Superior temporal gyrus (tissue), 1 donor: ENCODE data around the gene CREBL2.
A peak's percentile ranks its signal among the peaks of the same experiment; 100 is the strongest.
"Not testable (repeated sequence)": the region's sequence is repeated elsewhere in the genome, so short reads cannot be mapped to it uniquely, and the experiment has no call there.

ENCODE experiments used
- DNase-seq: peaks from one replicate; pipeline ENCODE4 v3.0.0-alpha.2; 2016; ENCODE audit errors: extremely low spot score

Gene CREBL2

DNA sequence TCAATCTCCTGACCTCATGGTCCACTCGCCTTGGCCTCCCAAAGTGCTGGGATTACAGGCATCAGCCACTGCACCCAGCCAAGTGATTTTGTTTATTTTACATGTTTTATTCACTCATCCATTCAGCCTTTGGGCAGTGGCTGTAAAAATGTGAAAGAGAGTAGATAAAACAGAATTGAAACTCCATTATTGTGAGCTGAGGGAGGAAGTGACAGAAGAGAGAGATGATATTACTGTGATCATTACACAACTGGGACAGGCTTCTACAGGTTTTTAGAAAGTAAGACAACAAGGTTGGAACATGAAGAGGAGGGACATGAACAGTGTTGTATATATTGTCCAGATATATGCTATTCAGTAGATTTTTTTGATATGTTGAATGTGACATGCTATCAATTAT, 25.0 kb downstream of the CREBL2 start:
- no peak for DNase-seq

DNA sequence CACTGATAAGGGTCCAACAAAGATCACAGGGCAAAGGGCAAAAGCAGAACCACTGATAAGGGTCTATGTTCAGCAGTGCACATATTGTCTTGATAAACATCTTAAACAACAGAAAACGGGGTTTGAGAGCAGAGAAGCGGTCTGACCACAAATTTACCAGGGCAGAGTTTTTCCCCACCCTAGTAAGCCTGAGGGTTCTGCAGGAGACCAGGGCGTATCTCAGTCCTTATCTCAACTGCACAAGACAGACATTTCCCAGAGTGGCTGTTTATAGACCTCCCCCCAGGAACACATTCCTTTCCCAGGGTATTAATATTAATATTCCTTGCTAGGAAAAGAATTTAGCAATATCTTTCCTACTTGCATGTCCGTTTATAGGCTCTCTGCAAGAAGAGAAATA, 28.3 kb downstream of the CREBL2 start:
- DNase-seq = not testable (repeated sequence)

DNA sequence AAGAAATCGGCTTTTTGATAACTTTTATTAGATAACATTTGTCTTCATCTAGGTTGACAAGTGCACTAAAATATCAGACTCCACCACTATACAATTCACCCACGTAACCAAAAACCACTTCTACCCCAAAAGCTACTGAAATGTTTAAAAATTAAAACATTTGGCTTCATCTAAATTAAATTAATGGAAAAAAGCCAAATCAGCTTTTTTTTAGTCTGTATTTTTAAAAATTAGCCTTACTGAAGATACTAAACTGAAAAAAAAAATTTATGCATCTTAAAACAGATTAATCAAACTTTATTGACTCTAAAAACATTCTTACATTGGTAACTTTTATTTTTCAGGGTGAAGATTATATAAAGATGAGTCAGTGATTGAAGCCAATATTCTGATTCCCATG, 30.0 kb downstream of the CREBL2 start:
- no peak for DNase-seq

DNA sequence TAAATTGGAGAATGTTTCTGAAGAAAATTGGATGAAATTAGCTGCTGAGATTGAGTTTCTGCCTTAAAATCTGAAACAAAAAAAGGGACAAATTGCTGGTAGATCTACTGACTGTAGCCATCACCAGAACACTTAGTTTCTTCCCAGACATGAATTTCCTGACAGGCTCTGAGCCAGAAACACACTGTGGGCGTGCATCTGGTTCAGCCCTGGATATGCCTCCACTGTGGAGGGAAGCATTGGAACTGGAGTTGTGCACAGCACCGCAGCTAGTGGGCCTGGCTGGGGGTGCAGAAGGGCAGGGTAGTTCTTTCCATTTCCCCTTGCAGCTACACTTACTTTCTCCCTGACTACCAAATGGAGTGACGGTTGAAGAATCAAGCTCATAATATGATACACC, 31.2 kb downstream of the CREBL2 start:
- peak; percentile 58 for DNase-seq

DNA sequence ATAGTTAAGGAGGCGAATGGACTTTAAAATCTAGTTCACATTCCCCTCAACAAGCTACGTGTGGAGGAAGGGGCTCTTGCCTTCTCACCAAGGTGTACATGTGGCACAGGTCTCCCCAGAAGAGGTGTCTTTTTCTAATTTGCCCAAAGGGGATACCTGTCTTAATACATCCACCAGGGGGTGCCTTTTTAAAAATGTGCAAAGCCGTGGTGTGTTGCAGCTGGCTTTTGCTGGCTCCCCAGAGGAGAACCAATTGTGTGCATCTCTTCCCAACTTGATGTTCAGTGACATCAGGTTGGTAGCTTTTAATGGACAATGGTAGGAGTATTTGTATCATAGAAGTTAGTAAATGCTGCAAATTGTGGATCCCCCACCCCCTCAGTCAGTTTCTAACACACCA, 33.8 kb downstream of the CREBL2 start:
- DNase-seq = no peak

DNA sequence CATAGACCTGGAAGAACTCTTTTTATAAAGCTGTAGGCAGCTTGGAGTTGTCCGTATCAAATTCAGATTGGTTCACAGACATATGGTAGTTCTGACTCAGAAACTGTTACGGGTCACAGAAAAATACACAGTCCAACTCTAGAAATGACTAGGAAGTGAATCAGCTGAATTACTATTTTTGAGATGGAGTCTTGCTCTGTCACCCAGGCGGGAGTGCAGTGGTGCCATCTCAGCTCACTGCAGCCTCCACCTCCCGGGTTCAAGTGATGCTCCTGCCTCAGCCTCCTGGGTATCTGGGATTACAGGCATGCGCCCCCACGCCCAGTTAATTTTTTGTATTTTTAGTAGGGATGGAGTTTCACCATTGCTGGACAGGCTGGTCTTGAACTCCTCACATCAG, 34.3 kb downstream of the CREBL2 start:
- not testable (repeated sequence) for DNase-seq

DNA sequence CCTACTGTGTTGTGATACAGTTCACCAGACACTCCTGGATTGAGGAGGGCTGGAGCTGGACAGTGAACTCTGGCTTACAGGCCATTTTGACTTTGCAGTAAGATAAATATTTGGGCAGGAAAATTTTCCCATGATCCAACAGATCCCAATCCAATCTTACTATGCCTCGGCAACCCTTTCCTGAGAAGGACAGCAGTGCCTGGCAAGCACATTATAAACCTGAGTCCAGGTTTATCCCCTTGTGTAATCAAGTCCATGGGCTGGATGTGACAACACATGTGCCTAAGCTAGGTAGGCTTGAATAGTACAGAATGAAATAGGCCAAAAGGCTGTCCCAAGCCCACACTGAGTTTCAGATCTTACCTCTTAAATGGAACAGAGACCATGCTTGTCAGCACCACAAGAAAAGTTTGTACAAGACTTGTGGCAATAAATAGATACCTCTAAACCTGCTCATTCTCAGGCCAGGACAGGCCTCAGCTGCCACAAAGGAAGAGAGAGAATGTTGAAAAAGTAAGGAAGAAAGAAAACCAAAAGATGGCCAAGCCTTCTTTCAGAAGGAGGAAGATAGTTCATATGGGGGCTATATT, 34.9 kb downstream of the CREBL2 start:
- no peak for DNase-seq

DNA sequence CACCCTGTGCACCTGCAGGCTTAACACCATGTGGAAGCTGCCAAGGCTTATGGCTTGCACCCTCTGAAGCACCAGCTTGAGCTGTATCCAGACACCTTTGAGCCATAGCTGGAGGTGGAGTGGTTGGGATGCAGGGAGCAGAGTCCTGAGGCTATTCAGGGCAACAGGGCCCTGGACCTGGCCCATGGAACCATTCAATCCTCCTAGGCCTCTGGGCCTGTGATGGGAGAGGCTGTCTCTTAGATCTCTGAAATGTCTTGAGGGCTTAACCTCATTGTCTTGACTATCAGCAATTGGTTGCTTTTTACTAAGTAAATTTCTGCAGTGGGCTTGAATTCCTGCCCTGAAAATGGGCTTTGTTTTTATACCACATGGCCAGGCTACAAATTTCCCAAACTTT, 36.6 kb downstream of the CREBL2 start:
- DNase-seq = no peak

DNA sequence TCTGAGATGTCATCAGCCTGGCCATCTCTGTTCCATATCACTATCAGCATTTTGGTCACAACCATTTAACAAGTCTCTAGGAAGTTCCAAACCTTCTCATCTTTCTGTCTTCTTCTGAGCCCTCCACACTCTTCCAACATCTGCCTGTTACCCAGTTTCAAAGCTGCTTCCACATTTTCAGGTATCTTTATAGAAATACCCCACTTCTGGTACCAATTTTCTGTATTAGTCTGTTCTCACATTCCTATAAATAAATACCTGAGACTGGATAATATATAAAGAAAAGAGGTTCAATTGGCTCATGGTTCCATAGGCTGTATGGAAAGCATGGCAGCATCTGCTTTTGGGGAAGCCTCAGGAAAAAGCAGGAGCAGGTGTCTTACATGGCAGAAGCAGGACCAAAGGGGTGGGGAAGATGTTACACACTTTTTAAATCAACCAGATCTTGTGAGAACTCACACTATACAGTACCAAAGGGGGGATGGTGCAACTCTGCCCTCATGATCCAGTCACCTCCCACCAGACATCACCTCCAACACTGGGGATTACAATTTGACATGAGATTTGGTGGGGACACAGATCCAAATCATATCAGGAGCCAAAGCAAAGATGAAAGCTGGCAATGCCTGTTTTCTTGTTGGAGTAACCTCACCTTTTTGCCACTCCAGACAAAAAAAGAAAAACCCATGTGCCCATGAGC, 37.4 kb downstream of the CREBL2 start:
- DNase-seq = no peak

DNA sequence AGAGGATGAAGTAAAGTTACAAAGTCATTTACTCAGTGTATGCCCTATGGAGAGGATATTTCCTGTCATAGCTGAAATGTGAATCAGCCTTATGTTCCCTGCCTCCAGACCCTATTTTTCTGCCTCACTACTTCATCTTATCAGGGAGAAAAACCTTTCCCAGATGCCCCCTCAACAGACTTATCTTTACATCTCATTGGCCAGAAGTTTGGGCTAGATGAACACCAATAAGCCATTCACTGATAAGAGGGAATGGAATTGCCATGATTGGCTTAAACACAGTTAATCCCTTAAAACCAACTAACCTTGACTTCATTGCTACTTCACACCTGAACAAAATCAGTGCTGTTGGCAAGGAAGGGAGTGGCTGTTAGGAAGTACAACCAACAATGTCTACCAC, 40.1 kb downstream of the CREBL2 start:
- DNase-seq = no peak

DNA sequence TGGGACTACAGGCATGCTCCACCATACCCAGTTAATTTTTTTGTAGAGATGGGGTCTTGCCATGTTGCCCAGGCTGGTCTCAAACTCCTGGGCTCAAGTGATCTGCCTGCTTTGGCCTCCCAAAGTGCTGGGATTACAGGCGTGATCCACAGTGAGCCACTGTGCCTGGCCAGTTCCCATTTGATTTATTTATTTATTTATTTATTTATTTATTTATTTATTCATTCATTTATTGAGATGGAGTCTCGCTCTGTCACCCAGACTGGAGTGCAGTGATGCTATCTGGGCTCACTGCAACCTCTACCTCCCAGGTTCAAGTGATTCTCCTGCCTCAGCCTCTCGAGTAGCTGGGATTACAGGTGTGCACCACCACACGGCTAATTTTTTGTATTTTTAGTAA, 41.0 kb downstream of the CREBL2 start:
- DNase-seq = not testable (repeated sequence)

DNA sequence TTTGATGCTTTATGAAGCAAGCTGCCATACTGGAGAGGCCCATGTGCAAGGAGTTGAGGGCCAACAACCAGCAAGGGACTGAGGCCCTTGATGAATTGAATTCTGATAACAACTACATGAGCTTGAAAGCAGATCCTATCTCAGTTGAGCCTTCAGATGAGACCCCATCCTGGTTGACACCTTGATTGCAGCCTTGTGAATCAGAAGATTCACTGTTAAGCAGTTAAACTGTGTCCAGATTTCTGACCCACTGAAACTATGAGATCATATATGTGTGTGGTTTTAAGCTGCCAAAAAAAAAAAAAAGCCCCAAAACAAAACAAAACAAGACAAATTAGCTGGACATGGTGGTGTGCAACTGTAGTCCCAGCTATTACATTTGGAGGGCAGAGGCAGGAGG, 42.2 kb downstream of the CREBL2 start:
- no peak for DNase-seq

DNA sequence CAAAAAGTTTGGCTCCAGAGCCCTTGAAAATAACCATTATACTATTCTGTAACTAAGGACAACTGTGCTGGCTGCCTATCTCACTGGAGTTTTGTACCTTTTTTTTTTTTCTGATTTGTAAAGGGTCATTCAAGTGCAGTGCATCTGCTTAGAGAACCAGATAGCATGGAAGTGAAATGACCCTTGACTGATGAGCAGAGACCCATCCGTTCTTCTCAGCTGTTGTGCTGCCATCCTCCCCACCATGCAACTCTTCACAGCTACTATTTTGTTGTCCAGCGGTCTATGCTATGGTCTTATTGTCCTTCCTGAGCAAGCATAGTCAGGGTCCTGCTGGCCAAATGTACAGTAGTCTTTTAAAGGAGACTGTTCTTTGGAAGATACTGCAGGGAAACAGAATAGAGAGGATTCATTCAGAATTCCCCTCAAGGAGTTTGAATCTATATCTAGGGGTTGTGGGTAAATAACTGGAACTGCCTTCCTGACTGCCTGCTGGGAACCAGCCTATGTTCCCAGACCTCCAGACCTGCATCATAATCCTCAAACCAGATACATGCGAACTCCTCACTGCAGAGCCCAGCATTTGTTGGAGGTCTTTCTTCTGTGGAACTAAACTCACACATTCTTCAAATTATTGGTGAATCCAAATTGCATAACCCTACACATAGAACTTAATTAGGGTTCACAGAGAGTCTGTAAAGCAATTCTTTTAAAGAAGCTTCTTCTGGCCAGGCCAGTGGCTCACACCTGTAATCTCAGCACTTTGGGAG, 43.2 kb downstream of the CREBL2 start:
- no peak for DNase-seq

DNA sequence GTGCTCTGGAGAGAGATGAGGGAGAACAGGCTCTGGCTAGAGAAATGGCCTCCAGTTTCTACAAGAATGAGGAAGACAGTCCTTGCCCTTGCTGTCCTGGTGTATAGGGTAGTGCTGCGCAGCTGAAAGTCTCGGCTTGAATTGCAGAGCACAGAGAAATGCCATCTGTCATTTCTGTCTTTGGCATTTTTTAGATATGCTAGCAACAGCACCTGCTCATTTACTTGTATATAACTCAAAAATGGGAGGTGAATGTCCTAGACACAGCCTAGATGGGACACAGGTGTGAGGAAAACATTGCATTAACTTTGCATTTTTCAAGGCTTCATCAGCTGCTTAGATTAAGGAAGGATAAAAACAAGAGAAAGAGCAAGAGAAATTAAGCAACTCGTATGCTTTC, 48.5 kb downstream of the CREBL2 start:
- no peak for DNase-seq

DNA sequence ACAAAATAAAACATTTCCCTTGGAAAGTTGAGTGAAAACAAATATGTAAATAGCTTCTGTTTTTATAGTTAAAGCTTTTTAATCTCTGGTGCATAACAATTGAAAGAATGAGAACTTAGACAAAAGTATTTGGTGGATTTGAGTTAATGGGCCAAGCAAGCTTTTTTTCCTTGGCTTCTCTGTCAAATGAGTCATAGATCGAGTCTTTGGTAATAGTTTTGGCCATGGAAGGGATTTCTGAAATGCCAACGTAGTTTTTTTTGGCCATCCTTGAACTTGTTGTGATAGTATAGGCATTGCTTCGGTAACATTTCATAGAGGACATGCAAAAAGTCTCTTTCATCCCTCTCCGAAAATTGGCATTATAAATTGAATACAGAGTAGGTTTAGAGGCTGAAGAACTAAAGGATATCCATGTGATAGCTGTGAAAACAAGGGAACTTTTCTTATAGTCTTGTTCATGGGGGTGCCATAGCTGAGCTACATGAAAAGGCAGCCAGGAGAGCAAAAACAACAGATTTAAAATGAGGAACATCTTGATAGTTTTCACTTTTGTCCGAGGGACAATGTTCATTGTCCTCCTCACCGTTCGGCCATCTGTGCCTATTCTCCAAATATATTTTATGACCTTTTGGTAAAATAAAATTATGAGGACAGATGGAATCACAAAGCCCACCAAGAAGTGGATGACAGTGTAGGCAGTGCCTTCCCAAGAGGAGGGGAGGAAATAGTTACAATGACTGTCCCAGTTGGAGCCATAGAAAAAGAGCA, 49.6 kb downstream of the CREBL2 start:
- peak; percentile 22 for DNase-seq

DNA sequence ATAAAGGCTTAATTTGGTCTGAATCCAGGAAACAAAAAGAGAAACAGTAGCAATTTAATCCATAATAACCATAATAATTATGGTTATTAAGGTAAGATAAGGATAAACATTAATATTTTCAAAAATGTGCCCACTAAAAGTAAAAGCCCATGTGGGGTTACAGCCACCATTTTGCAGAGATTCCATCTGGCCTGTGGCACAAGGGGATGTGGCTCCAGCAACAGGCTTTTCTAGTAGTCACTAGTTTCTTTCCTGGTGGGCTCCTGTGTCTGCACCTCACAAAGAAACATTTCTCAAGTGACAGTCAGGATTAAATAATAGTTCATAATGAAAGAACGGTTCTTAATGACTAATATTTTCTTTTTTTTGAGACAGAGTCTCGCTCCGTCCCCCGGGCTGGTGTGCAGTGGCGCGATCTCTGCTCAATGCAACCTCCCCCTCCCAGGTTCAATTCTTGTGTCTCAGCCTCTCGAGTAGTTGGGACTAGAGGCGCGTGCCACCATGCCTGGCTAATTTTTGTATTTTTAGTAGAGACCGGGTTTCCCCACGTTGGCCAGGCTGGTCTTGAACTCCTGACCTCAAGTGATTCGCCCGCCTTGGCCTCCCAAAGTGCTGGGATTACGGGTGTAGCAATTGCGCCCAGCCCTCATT, 52.1 kb downstream of the CREBL2 start:
- no peak for DNase-seq

DNA sequence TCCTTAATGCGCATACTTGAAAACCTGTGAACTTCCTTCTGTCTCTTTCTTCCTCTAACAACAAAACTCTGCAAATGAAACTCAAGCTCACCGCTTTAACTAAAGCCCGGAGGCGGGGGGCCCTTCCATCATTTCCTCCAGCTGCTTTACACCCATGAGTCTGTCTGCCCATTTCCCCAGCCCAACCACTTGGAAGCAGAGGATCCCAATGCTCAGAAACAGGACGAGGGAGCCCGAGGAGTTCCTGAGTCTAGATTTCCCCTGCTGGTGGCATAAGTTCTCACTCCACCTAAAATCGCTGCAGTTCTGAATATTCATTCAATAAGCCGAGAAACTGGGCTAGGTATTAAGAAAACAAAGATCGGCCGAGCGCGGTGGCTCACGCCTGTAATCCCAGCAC, 53.5 kb downstream of the CREBL2 start:
- DNase-seq = peak; percentile 11

DNA sequence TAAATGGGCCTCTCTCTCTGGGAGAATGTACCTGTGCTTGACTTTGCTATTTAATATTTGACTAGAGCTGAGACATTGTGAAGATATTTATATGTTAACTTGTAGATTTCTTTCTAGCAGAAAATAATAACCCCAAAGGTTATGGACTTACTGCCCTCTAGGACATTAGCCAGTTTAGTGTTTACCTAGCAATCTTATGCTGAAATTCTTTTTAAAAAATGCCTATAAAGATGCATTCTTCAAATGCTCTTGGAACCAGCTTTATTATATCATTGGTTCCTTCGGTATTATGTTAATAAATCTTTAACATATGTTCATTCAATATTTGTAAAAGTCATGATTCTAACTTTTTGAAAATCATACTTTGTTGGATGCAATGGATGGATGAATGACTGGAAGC, 56.3 kb downstream of the CREBL2 start:
- no peak for DNase-seq

DNA sequence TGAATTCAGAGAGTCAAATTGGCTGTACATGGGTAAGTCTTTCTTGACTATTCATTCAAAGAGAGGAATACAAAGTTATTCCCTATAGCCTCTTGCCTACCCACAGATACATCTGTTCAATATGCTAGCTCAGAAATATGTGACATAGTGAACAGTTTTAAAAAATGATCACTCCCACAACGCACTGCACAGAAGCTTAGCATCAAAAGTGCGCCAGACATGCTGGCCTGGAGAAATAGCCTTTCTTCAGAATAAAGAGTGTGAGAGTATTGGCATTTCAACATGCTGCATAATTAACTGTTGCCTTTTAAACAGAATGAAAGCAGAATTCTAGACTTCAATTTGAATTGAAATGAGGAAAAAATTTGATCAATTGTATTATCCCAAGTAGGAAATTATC, 57.3 kb downstream of the CREBL2 start:
- DNase-seq = no peak

DNA sequence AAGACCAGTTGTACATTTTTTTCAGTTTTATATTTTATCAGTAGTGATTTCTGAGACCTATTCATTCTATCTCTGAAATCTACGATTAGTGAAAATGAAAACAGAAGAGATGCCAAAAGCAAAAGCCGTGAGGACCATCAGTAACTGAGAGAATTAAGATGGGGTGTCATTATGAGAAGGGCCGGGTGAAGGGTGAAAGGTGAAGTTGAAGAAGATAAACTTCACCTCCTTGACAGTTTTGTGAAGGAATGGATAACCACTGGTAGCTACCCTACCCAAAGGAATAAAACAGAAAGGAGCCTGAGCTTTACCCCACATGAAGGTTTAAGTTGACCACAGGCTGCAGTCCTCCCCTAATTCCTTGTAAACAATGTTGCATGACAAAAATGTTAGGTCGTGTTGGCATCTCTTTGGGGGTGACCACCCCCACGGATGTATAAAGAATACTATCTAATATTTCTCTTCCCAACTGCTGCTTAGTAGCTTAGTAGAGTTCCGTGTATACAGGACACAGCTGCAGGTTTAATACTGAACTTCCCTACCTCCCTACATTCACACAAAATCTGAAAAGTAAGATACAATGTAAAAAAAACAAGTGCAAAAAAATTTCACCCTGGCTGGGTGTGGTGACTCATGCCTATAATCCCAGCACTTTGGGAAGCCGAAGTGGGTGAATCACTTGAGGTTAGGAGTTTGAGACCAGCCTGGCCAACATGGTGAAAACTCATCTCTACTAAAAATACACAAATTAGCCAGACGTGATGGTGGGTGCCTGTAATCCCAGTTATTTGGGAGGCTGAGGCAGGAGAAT, 60.4 kb downstream of the CREBL2 start:
- DNase-seq = no peak

DNA sequence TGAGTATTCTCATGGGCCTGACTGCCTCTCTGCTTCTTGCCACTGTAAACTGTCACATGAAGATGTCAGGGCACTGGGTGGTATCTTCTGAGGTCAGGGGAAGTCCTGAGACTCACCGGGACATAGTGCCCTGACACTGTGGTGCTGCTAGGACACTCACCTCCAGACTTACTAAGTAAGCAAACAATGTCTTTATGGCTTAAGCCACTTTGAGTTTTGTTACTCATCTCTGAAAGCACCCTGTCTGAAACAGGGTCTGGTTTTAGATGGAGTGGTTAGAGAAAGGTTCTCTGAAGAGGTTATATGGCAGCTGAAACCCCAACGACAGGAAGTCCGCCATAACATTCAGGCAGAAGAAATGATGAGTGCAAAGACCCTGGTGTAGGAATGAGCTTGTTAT, 61.6 kb downstream of the CREBL2 start:
- DNase-seq = no peak
